Mucosa of descending colon (tissue), 3 donors: Measurements from ENCODE around the gene DSCAML1. TPM values are rescaled to one million over a fixed set of nuclear protein-coding genes. Genes with fewer than 3 reads are reported as not detected.

Experiments
- ATAC-seq: fragments of 200-7000 bp; cut with Tn5 transposase; one replicate; pipeline ENCODE4 v1.9.1; 2020; ENCODE audit warnings: mild to moderate bottlenecking, moderate library complexity
- DNase-seq, 3 donors: peaks; one replicate each; pipeline ENCODE4 v3.0.0-alpha.2; 2020
- H3K36me3 ChIP-seq: fragments of 200-600 bp; one replicate; pipeline ENCODE4 v1.8.0; 2021; ENCODE audit warnings: low read depth, mild to moderate bottlenecking
- H3K4me1 ChIP-seq: fragments of 200-600 bp; one replicate; pipeline ENCODE4 v1.8.0; 2021; ENCODE audit warnings: low read depth, mild to moderate bottlenecking
- H3K4me3 ChIP-seq: fragments of 200-600 bp; one replicate; pipeline ENCODE4 v1.8.0; 2021; ENCODE audit warnings: mild to moderate bottlenecking
- H3K9me3 ChIP-seq: fragments of 200-600 bp; one replicate; pipeline ENCODE4 v1.8.0; 2021; ENCODE audit warnings: mild to moderate bottlenecking
- intact Hi-C, 2 donors: fragments of 100-400 bp; cut with DNase I in 1 of 2; cut with micrococcal nuclease in 1 of 2; formaldehyde crosslinking; loops; one replicate each; pipeline versions ENCODE4 v1.11.0 to v1.11.1; 2022; cut with DNase I, micrococcal nuclease
- total RNA-seq, 3 donors: library from RNA; stranded (reverse); fragmentation: NEBNext Ultra II Directional in 2 of 3; extraction: Animal tissue kit (Norgen Biotek cat#: 25700) in 2 of 3; gene quantifications; one replicate each; pipeline versions ENCODE4 v1.2.1 to v1.2.4, GENCODE V29; 2021 to 2023
- TF ChIP-seq, protein P1 (sequence below): fragments of 200-600 bp; IDR thresholded peaks from one replicate; pipeline ENCODE4 v1.8.0; 2022; ENCODE audit warnings: antibody characterized with exemption, mild to moderate bottlenecking
- donor health status: DM: no; HTN: no; CAD: no; lungs with moderate emphysema.
- donor health status: DM: no; HTN: no; CAD: no.
- donor health status: DM: no; HTN: yes; CAD: no.

The DSCAML1 gene
- total RNA-seq, 3 donors from 2014 or later = 5.0 to 5.5 (median 5.3) TPM

DNA sequence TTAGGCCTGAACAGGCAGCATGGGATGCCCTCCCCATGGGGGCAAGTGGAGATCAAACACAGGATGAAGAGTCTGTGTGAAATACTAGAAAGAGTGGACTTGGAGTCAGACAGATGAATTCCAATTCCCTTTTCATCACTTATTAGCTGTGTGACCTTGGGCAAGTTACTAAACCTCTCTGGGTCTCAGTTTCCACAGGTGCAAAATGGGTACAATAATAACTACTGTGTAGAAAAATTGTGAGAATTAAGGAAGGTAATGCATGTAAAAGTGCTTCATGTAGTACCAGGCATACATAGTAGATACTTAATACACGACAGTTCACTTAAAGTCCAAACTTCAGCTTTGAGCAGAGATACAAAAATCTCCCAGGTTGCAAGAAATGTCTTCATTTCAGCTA, 176.4 kb downstream of the DSCAML1 start:
- no peaks in the 10 kb centered on the region for H3K36me3 ChIP-seq
- peaks cover 6% of the 10 kb centered on the region for H3K9me3 ChIP-seq
- no peak for ATAC-seq
- H3K4me1 ChIP-seq = no peaks in the 10 kb centered on the region
- TF ChIP-seq, protein P1, sequence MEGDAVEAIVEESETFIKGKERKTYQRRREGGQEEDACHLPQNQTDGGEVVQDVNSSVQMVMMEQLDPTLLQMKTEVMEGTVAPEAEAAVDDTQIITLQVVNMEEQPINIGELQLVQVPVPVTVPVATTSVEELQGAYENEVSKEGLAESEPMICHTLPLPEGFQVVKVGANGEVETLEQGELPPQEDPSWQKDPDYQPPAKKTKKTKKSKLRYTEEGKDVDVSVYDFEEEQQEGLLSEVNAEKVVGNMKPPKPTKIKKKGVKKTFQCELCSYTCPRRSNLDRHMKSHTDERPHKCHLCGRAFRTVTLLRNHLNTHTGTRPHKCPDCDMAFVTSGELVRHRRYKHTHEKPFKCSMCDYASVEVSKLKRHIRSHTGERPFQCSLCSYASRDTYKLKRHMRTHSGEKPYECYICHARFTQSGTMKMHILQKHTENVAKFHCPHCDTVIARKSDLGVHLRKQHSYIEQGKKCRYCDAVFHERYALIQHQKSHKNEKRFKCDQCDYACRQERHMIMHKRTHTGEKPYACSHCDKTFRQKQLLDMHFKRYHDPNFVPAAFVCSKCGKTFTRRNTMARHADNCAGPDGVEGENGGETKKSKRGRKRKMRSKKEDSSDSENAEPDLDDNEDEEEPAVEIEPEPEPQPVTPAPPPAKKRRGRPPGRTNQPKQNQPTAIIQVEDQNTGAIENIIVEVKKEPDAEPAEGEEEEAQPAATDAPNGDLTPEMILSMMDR = no peak
- no peak for DNase-seq
- no peak overlapping the region for H3K4me3 ChIP-seq
- intact Hi-C loops = no loop called here

DNA sequence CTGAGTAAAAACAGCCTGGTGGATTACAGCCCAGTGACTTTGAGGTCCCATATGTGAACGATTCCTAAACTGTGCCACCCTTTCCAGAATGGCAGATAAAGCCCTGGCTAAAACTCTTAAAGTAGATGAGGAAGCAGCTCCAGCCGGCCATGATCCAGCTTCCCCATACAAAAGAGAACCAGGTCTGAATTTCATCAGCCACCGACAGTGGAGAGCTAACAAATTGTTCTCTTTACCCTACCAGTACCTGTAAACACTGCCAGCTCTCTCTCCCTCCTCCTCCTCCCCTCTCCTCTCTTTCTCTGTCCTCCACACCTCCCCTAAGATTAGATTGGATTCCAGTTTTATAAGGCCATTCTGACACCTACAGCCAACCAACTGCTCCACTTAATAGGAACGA, 176.9 kb downstream of the DSCAML1 start:
- no peak for ATAC-seq
- intact Hi-C loops = no loop called here
- Histone ChIP-seq H3K36me3 (no peaks in the 10 kb centered on the region), H3K4me1 (no peaks in the 10 kb centered on the region), H3K4me3 (no peak overlapping the region), H3K9me3 (peaks cover 6% of the 10 kb centered on the region)
- DNase-seq = no peak
- TF ChIP-seq, protein P1 = no peak

DNA sequence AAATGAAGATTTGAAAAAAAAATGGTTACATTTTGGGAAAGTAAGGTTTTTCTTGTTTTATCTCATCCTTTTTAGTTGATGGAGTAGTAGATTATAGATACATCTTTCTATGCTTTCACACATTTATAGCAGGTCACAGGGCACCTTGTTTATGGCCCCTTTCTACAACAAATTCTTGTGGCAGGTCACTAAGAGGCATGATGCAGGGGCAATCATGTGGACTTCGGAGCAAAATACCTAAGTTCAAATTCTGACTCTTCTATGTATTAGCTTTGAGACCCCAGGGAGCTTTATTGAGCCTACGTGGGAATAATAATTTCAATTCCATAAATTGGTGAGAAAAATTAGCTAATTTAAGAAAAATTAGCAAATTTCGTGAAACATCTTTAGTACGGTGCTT, 177.4 kb downstream of the DSCAML1 start:
- ATAC-seq (no peak), DNase-seq (no peak)
- Histone ChIP-seq H3K9me3 (peaks cover 6% of the 10 kb centered on the region), H3K36me3 (no peaks in the 10 kb centered on the region), H3K4me3 (no peak overlapping the region), H3K4me1 (no peaks in the 10 kb centered on the region)
- intact Hi-C loops = no loop called here
- TF ChIP-seq, protein P1 = no peak

DNA sequence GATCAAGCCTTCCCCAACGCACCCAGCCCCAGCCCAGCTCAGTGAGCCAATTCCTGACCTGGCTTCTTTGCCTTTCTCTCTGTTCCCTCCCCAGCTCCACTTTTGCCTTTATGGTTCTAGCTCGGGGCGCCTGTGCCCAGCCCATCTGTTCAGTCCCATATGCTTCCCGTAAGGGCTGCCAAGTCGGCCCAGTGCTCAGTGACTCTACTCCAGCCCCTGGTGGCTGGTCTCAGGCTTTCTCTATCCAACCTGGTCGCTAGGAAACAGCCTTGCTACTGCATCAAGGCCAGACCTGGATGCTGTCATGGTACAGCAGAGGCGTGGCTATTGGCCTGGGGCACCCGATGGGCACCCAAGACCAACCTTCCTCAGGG, 178.0 kb downstream of the DSCAML1 start:
- ATAC-seq (peak; percentile 67), DNase-seq (no peak)
- Histone ChIP-seq H3K4me1 (no peaks in the 10 kb centered on the region), H3K9me3 (peaks cover 6% of the 10 kb centered on the region), H3K4me3 (no peak overlapping the region), H3K36me3 (no peaks in the 10 kb centered on the region)
- intact Hi-C loops = no loop called here
- TF ChIP-seq, protein P1 = no peak

DNA sequence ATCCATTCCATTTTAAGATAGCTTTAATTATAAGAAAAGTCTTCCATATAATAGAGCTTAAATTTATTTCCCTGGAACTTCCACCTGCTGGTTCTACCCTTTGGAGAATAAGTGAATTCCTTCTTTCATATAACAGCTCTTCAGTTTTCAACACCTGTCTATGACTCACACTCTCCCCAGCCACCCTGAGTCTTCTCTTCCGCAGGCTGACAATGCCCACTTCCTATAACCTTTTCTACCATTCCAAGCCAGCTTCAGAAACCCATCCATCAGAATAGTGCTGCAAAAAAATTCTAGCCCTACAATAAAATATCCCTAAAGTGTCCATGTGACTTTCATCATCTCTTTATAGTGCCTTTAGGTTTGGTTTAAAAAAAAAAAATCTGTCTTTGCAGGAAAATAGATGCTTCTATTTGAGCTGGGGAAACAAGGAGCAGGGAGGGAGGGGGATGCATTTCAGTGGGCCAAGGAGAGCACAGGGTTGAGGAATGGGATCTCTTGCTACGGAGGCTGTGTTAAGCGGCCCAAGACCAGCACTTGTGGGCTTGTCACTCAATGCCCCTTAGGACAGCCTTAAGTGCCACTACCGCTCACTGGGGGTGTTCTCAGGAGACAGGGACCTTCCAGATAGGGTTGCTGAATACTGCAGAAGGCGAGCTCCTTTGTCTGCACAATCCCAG, 178.6 kb downstream of the DSCAML1 start:
- TF ChIP-seq, protein P1 = no peak
- intact Hi-C loops = no loop called here
- H3K36me3 ChIP-seq = no peaks in the 10 kb centered on the region
- no peak overlapping the region for H3K4me3 ChIP-seq
- DNase-seq = no peak
- no peaks in the 10 kb centered on the region for H3K4me1 ChIP-seq
- peaks cover 6% of the 10 kb centered on the region for H3K9me3 ChIP-seq
- no peak for ATAC-seq

DNA sequence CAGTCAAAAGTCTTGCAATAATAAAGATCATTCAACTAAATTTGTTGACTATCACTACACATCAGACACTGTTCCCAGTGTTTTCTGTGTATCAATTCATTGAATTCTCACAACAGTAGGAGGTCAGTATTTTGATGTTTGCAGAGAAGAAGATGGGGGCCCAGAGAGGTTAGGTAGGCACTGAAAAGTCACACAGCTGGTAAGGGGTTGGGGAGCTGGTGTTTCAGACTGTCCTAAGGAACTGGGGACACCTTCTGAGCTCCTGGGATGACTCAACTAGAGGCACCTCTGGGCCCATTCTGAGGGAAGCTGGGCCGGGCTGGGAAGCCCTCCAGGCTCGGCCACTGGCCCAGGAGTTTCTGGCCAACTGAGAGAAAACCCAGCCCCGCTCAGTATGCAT, 180.0 kb downstream of the DSCAML1 start:
- H3K9me3 ChIP-seq = peaks cover 6% of the 10 kb centered on the region

More for the DNA sequence above, 180.0 kb downstream of the DSCAML1 start:
- TF ChIP-seq, protein P1 = no peak
- DNase-seq = no peak
- no peak overlapping the region for H3K4me3 ChIP-seq
- intact Hi-C loops = no loop called here
- H3K36me3 ChIP-seq = no peaks in the 10 kb centered on the region
- no peaks in the 10 kb centered on the region for H3K4me1 ChIP-seq
- ATAC-seq = no peak
